IMR-90 (cell line): ENCODE data around the gene SLX9. TPM values are rescaled to one million over a fixed set of nuclear protein-coding genes. Genes with fewer than 3 reads are reported as not detected.
A peak's percentile ranks its signal among the peaks of the same experiment; 100 is the strongest.

Source experiments
- ATAC-seq: fragments of 200-7000 bp; cut with Tn5 transposase; 2 replicates; pipeline ENCODE4 v1.9.1; 2020; ENCODE audit warnings: low read depth, mild to moderate bottlenecking, moderate library complexity
- BruUV-seq: library from RNA; stranded (reverse); fragments of 400-500 nt; replicated peaks from 2 replicates; lab custom pipeline; 2021; lab: Mats Ljungman, UMichigan
- CTCF ChIA-PET: fragments of 300-600 bp; formaldehyde crosslinking; extraction: SDS; loops from one replicate; lab custom pipeline; 2021; ENCODE audit warnings: antibody characterized with exemption; lab: Yijun Ruan, JAX
- POLR2A ChIA-PET: fragments of 300-600 bp; sonication (Branson Sonifier 250); formaldehyde crosslinking; loops from one replicate; lab custom pipeline; 2022; ENCODE audit warnings: antibody characterized with exemption; ENCODE audit not compliant: unreplicated experiment; lab: Charles Lee
- DNase-seq: peaks from one replicate; pipeline ENCODE4 v3.0.0; 2013
- H2AFZ ChIP-seq: replicated peaks from 2 replicates; pipeline ENCODE3; 2013; ENCODE audit warnings: low read length, mild to moderate bottlenecking; ENCODE audit not compliant: poor library complexity
- H2AK5ac ChIP-seq: 2 replicates; pipeline ENCODE4 v1.6.1; 2013; ENCODE audit warnings: low read depth, low read length, inconsistent platforms
- H2AK9ac ChIP-seq: replicated peaks from 2 replicates; pipeline ENCODE3; 2013; ENCODE audit warnings: mild to moderate bottlenecking, low read depth, low read length, moderate library complexity; ENCODE audit not compliant: poor library complexity
- H2BK120ac ChIP-seq: 2 replicates; pipeline ENCODE4 v1.6.1; 2013; ENCODE audit warnings: low read depth, low read length, inconsistent platforms
- H2BK15ac ChIP-seq: 3 replicates; pipeline ENCODE4 v1.6.1; 2013; ENCODE audit warnings: low read depth, low read length, inconsistent platforms
- H2BK20ac ChIP-seq: 2 replicates; pipeline ENCODE4 v1.6.1; 2013; ENCODE audit warnings: low read depth, mild to moderate bottlenecking, inconsistent platforms, low read length, moderate library complexity
- H2BK5ac ChIP-seq: 2 replicates; pipeline ENCODE4 v1.6.1; 2013; ENCODE audit warnings: mild to moderate bottlenecking, low read depth, low read length, inconsistent platforms; ENCODE audit not compliant: poor library complexity, severe bottlenecking
- H3K14ac ChIP-seq: replicated peaks from 2 replicates; pipeline ENCODE4 v1.6.1; 2013; ENCODE audit warnings: low read depth, low read length, inconsistent platforms
- H3K18ac ChIP-seq: 2 replicates; pipeline ENCODE4 v1.6.1; 2013; ENCODE audit warnings: low read depth, low read length, control low read depth
- H3K23ac ChIP-seq: 2 replicates; pipeline ENCODE4 v1.6.1; 2013; ENCODE audit warnings: low read depth, low read length, inconsistent platforms
- H3K27ac ChIP-seq: 2 replicates; pipeline ENCODE4 v1.5.1; 2013; ENCODE audit warnings: mild to moderate bottlenecking, control low read depth, low read length; ENCODE audit not compliant: insufficient read depth
- H3K27me3 ChIP-seq: 2 replicates; pipeline ENCODE4 v1.6.1; 2013; ENCODE audit warnings: low read length; ENCODE audit not compliant: control insufficient read depth, insufficient read depth
- H3K36me3 ChIP-seq: 2 replicates; pipeline ENCODE4 v1.6.1; 2013; ENCODE audit warnings: low read length, mixed read lengths; ENCODE audit not compliant: control insufficient read depth, insufficient read depth
- H3K4ac ChIP-seq: 2 replicates; pipeline ENCODE4 v1.6.1; 2013; ENCODE audit warnings: low read depth, low read length, inconsistent platforms
- H3K4me1 ChIP-seq: 2 replicates; pipeline ENCODE4 v1.6.1; 2013; ENCODE audit warnings: low read length, mixed read lengths; ENCODE audit not compliant: control insufficient read depth, insufficient read depth
- H3K4me2 ChIP-seq: 2 replicates; pipeline ENCODE4 v1.6.1; 2013; ENCODE audit warnings: low read depth, mild to moderate bottlenecking, control low read depth, low read length, moderate library complexity
- H3K4me3 ChIP-seq: 2 replicates; pipeline ENCODE4 v1.5.1; 2013; ENCODE audit warnings: low read depth, mild to moderate bottlenecking, control low read depth, low read length, moderate library complexity; ENCODE audit not compliant: insufficient read depth
- H3K56ac ChIP-seq: 2 replicates; pipeline ENCODE4 v1.6.1; 2013; ENCODE audit warnings: low read length, inconsistent platforms; ENCODE audit not compliant: insufficient read depth; ENCODE audit errors: extremely low read depth
- H3K79me1 ChIP-seq, 2 experiments: 2 replicates each; pipeline ENCODE4 v1.6.1; 2013; ENCODE audit warnings: low read length in 2 of 2, inconsistent platforms in 1 of 2, low read depth in 1 of 2
- H3K9ac ChIP-seq: 2 replicates; pipeline ENCODE4 v1.6.1; 2013; ENCODE audit warnings: low read depth, low read length, control low read depth
- H3K9me1 ChIP-seq: 2 replicates; pipeline ENCODE4 v1.6.1; 2013; ENCODE audit warnings: low read length, inconsistent platforms; ENCODE audit not compliant: insufficient read depth
- H3K9me3 ChIP-seq: 2 replicates; pipeline ENCODE4 v1.6.1; 2013; ENCODE audit warnings: low read length; ENCODE audit not compliant: control insufficient read depth, insufficient read depth
- H4K20me1 ChIP-seq: 2 replicates; pipeline ENCODE4 v1.6.1; 2013; ENCODE audit warnings: low read length, inconsistent platforms; ENCODE audit not compliant: insufficient read depth
- H4K5ac ChIP-seq: 2 replicates; pipeline ENCODE4 v1.6.1; 2013; ENCODE audit warnings: mild to moderate bottlenecking, low read depth, low read length, control low read depth
- H4K8ac ChIP-seq, 2 experiments: 2 replicates each; pipeline ENCODE4 v1.6.1; 2013; ENCODE audit warnings: low read depth in 2 of 2, low read length in 2 of 2, control low read depth in 1 of 2, inconsistent platforms in 1 of 2
- H4K91ac ChIP-seq: 2 replicates; pipeline ENCODE4 v1.6.1; 2013; ENCODE audit warnings: low read depth, low read length, inconsistent platforms; ENCODE audit not compliant: insufficient read depth
- CEBPB ChIP-seq: IDR thresholded peaks from 2 replicates; pipeline ENCODE4 v1.6.1; 2012; ENCODE audit warnings: low read depth, low read length, improper control_type of control experiment
- CHD1 ChIP-seq: IDR thresholded peaks from 2 replicates; pipeline ENCODE4 v1.6.1; 2012; ENCODE audit warnings: low read depth, low read length, improper control_type of control experiment
- ELK1 ChIP-seq: fragments of 150-350 bp; IDR thresholded peaks from 2 replicates; pipeline ENCODE4 v1.6.1; 2016; ENCODE audit warnings: low read depth, mild to moderate bottlenecking, low read length, moderate library complexity, borderline replicate concordance
- FOS ChIP-seq: fragments of 150-350 bp; IDR thresholded peaks from 2 replicates; pipeline ENCODE4 v1.6.1; 2016; ENCODE audit warnings: low read depth, low read length
- MAZ ChIP-seq: IDR thresholded peaks from 2 replicates; pipeline ENCODE4 v1.6.1; 2012; ENCODE audit warnings: low read depth, mild to moderate bottlenecking, low read length, improper control_type of control experiment, moderate library complexity, borderline replicate concordance
- MXI1 ChIP-seq: IDR thresholded peaks from 2 replicates; pipeline ENCODE4 v1.6.1; 2012; ENCODE audit warnings: low read depth, mild to moderate bottlenecking, low read length, moderate library complexity, borderline replicate concordance
- POLR2A ChIP-seq: IDR thresholded peaks from 2 replicates; pipeline ENCODE4 v1.6.1; 2012; ENCODE audit warnings: mild to moderate bottlenecking, low read depth, low read length
- SMC3 ChIP-seq: fragments of 150-350 bp; IDR thresholded peaks from 2 replicates; pipeline ENCODE4 v1.6.1; 2016; ENCODE audit warnings: low read depth, mild to moderate bottlenecking, antibody characterized with exemption, low read length, moderate library complexity
- USF2 ChIP-seq: fragments of 150-350 bp; IDR thresholded peaks from 2 replicates; pipeline ENCODE4 v1.6.1; 2017; ENCODE audit warnings: mild to moderate bottlenecking, antibody characterized with exemption, low read length, low read depth
- whole genome bisulfite sequencing, 2 experiments: methylation state at CpG; one replicate each; pipeline versions ENCODE4 v1.1.5 to v1.1.7; 2013; ENCODE audit warnings: missing lambda C conversion rate in 2 of 2; ENCODE audit not compliant: insufficient read length in 1 of 2; ENCODE audit errors: extremely low coverage in 2 of 2; 5-methylcytosine and 5-hydroxymethylcytosine counted together
- dilution Hi-C: fragments of 300-500 bp; cut with HindIII; formaldehyde crosslinking; loops from one replicate; pipeline ENCODE4 v1.14.3; 2018; ENCODE audit warnings: low sequenced_read_pairs; ENCODE audit not compliant: unreplicated experiment
- in situ Hi-C: fragments of 300-500 bp; cut with MboI; formaldehyde crosslinking; loops from 3 replicates; pipeline ENCODE4 v1.14.3; 2019; ENCODE audit warnings: low sequenced_read_pairs, inconsistent platforms, mixed read lengths
- intact Hi-C: fragments of 100-400 bp; cut with micrococcal nuclease; formaldehyde crosslinking; loops from 2 replicates; pipeline ENCODE4 v1.10.0; 2022
- polyA plus RNA-seq, 3 experiments: library from polyadenylated mRNA; depleted of rRNA; stranded (reverse); fragments of >200 nt; gene quantifications; 2 replicates each; pipeline ENCODE4 v1.2.3, GENCODE V29; 2012; ENCODE audit warnings: low replicate concordance in 1 of 3
- total RNA-seq: library from RNA; depleted of rRNA; stranded (reverse); fragments of >200 nt; gene quantifications from 2 replicates; pipeline ENCODE4 v1.2.3, GENCODE V29; 2012
- TF ChIP-seq, protein P1 (sequence below): conservative IDR thresholded peaks from 2 replicates; pipeline ENCODE4 v1.5.1; 2012; ENCODE audit warnings: mild to moderate bottlenecking, low read depth, low read length, improper control_type of control experiment

The SLX9 gene
- total and polyA plus RNA-seq, 2 of the 4 experiments (the other 2 are of a cell fraction): 10.4 to 21.7 TPM

DNA sequence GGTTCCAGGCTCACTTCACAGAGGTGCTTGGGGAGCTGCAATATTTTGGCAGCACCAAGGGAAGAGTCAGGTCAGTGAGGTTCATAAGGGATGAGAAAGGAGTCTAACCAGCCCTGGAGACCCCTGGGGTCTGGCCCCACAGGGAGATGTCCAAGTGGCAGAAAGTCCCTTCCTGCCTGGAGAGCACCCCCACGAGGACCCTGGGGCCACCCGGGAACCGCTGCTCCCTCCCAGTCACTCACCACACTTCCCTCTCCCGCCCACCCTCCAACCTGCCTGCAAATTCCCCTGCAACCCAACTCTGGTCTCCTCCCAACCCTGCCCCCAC, 12.6 kb upstream of the SLX9 start:
- no peak overlapping the region for H3K4me3 ChIP-seq
- H4K91ac ChIP-seq: no peak overlapping the region
- WGBS, 2 experiments: 17% methylated on average over 4 of the region's 4 CpGs; no CpG with 5 or more reads in 1 of the 2 experiments
- H2BK120ac ChIP-seq: no peak overlapping the region
- no peak overlapping the region for H3K56ac ChIP-seq
- H3K23ac ChIP-seq: peak overlapping the region; percentile 11; the same call in 1 of the 2 replicates
- H4K8ac ChIP-seq: no peak overlapping the region
- CTCF ChIA-PET: interaction anchor here (1.1 kb wide), 1 partner anchor 46 kb away, joined by 4 read pairs; no protein-coding TSS in a partner anchor
- peaks cover 7% of the 10 kb centered on the region for H3K9me3 ChIP-seq
- H3K14ac ChIP-seq: no peak overlapping the region
- intact Hi-C loops (loop anchor here (5.0 kb wide), 1 partner anchor 55 kb away; the partner anchor contains the start of gene PTTG1IP), dilution Hi-C loops (no loop called here), in situ Hi-C loops (loop anchor here (5.0 to 25.0 kb wide), 2 partner anchors 45 to 415 kb away; no protein-coding TSS in a partner anchor)
- H2AK9ac ChIP-seq: no peak overlapping the region
- TF ChIP-seq CHD1 (no peak), POLR2A (no peak), USF2 (no peak), SMC3 (no peak), MXI1 (no peak), ELK1 (no peak), CEBPB (no peak), MAZ (no peak), FOS (no peak)
- TF ChIP-seq, protein P1, sequence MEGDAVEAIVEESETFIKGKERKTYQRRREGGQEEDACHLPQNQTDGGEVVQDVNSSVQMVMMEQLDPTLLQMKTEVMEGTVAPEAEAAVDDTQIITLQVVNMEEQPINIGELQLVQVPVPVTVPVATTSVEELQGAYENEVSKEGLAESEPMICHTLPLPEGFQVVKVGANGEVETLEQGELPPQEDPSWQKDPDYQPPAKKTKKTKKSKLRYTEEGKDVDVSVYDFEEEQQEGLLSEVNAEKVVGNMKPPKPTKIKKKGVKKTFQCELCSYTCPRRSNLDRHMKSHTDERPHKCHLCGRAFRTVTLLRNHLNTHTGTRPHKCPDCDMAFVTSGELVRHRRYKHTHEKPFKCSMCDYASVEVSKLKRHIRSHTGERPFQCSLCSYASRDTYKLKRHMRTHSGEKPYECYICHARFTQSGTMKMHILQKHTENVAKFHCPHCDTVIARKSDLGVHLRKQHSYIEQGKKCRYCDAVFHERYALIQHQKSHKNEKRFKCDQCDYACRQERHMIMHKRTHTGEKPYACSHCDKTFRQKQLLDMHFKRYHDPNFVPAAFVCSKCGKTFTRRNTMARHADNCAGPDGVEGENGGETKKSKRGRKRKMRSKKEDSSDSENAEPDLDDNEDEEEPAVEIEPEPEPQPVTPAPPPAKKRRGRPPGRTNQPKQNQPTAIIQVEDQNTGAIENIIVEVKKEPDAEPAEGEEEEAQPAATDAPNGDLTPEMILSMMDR: no peak
- POLR2A ChIA-PET: interaction anchor here (0.6 kb wide), 1 partner anchor 108 kb away, joined by 5 read pairs; no protein-coding TSS in a partner anchor
- H3K9ac ChIP-seq: no peak overlapping the region
- H2BK20ac ChIP-seq: no peak overlapping the region
- DNase-seq (no peak), ATAC-seq (no peak)
- peaks cover 10% of the 10 kb centered on the region; the same call in 1 of the 2 replicates for H3K9me1 ChIP-seq
- peaks cover 45% of the 10 kb centered on the region for H4K20me1 ChIP-seq
- H2AK5ac ChIP-seq: peak overlapping the region; percentile 33; the same call in 1 of the 2 replicates
- no peak overlapping the region for H2BK15ac ChIP-seq
- H3K36me3 ChIP-seq: no peaks in the 10 kb centered on the region
- H2AFZ ChIP-seq: no peak overlapping the region
- H3K4me1 ChIP-seq: peaks cover 27% of the 10 kb centered on the region
- peak overlapping the region; percentile 22; the same call in 1 of the 2 replicates for H3K4ac ChIP-seq
- no TSS peak for BruUV-seq
- H3K18ac ChIP-seq: no peak overlapping the region
- H3K27ac ChIP-seq: no peak overlapping the region; the same call in 1 of the 2 replicates
- H3K4me2 ChIP-seq: no peak overlapping the region
- H2BK5ac ChIP-seq: no peak overlapping the region
- peaks cover 0 to 3% of the 10 kb centered on the region in 2 experiments; a peak in 1 of 4 replicates for H3K79me1 ChIP-seq
- H3K27me3 ChIP-seq: peaks cover 62% of the 10 kb centered on the region
- H4K5ac ChIP-seq: no peak overlapping the region
